IMR-90 (cell line): ENCODE results near the gene NPSR1.

Experiments
- CHD1 ChIP-seq: IDR thresholded peaks from 2 replicates; pipeline ENCODE4 v1.6.1; 2012; ENCODE audit warnings: low read depth, low read length, improper control_type of control experiment
- MXI1 ChIP-seq: IDR thresholded peaks from 2 replicates; pipeline ENCODE4 v1.6.1; 2012; ENCODE audit warnings: low read depth, mild to moderate bottlenecking, low read length, moderate library complexity, borderline replicate concordance
- POLR2A ChIP-seq: IDR thresholded peaks from 2 replicates; pipeline ENCODE4 v1.6.1; 2012; ENCODE audit warnings: mild to moderate bottlenecking, low read depth, low read length
- RFX5 ChIP-seq: IDR thresholded peaks from 2 replicates; pipeline ENCODE4 v1.8.0; 2012; ENCODE audit warnings: low read depth, mild to moderate bottlenecking, low read length, moderate library complexity
- SMC3 ChIP-seq: fragments of 150-350 bp; IDR thresholded peaks from 2 replicates; pipeline ENCODE4 v1.6.1; 2016; ENCODE audit warnings: low read depth, mild to moderate bottlenecking, antibody characterized with exemption, low read length, moderate library complexity
- TF ChIP-seq, protein P1 (sequence below): conservative IDR thresholded peaks from 2 replicates; pipeline ENCODE4 v1.5.1; 2012; ENCODE audit warnings: mild to moderate bottlenecking, low read depth, low read length, improper control_type of control experiment

DNA sequence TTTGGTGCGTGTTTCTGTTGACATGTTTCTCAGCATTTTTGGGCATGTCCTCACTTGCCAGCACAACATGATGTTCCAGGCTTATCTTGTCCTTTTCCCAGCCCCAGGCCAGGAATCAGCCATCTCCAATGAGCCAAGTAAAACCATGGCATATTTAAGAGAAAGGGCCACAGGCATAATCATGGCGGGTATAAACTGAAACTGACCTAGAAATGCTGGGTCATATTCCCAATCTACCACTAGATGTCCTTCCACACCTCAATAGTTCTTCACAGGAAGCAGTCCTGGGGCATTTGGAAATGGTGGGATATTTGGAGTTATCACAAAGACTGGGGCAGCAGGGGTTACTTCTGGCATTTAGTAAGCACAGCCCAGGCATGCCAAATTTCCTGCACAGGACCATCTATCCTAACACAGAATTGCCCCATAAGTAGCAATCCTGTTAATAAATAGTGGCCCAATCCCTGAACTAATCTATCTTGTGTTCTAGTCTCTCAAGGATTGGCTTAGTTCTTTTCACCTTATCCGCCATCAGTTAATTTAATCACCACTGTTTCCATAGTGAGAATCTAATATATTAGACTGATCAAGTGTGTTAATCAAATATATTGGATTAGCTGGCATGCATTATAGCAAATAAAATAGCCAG is 101.6 kb downstream of the NPSR1 start:
- TF ChIP-seq, protein P1, sequence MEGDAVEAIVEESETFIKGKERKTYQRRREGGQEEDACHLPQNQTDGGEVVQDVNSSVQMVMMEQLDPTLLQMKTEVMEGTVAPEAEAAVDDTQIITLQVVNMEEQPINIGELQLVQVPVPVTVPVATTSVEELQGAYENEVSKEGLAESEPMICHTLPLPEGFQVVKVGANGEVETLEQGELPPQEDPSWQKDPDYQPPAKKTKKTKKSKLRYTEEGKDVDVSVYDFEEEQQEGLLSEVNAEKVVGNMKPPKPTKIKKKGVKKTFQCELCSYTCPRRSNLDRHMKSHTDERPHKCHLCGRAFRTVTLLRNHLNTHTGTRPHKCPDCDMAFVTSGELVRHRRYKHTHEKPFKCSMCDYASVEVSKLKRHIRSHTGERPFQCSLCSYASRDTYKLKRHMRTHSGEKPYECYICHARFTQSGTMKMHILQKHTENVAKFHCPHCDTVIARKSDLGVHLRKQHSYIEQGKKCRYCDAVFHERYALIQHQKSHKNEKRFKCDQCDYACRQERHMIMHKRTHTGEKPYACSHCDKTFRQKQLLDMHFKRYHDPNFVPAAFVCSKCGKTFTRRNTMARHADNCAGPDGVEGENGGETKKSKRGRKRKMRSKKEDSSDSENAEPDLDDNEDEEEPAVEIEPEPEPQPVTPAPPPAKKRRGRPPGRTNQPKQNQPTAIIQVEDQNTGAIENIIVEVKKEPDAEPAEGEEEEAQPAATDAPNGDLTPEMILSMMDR = peak; percentile 57
- TF ChIP-seq POLR2A (no peak), CHD1 (no peak), RFX5 (no peak), MXI1 (no peak), SMC3 (peak; percentile 33)
